ENCODE results near the gene MS4A12. TPM values are rescaled to one million over a fixed set of nuclear protein-coding genes. Genes with fewer than 3 reads are reported as not detected.
"Not testable (repeated sequence)": the region's sequence is repeated elsewhere in the genome, so short reads cannot be mapped to it uniquely, and the experiment has no call there.

MS4A12 gene
- polyA plus RNA-seq, 6 donors from 2014 or later = not detected

- ATAC-seq (ENCODE audit: low read depth in 2 of 2) = no peak
- no peak for DNase-seq
- H3K27me3 Mint-ChIP-seq = no peaks in the 10 kb centered on the region
These were observed 876 bp downstream of the MS4A12 start for GRCh38 chr11:60493454-60493853.

DNA sequence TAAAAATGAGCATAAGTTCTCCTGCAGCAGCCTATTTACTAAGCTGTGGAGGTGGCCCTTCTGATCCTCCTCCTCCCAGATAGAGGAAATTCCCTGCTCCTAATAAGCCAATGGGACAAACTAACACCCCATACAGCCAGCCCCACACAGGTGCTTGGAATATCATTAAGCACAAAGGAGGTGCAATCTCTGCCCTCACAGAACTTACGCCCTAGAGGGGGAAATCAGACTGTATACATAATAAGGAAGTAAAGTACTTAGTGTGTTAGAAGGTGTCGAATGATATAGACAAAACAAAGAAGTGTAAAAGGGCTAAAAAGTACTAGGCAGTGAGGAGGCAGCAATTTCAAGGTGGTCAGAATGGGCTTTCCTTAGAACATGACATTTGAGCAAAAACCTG lies 5.8 kb downstream of the MS4A12 start:
- Mint-ChIP-seq H3K36me3 (no peaks in the 10 kb centered on the region), H3K27ac (peak overlapping the region; percentile 74 to 98 (median 92)), H3K9me3 (peaks cover 0 to 3% (median 0%) of the 10 kb centered on the region in 7 donors), H3K4me3 (peak overlapping the region in 6 of 8 donors; percentile 16 to 79 (median 62)), H3K4me1 (peaks cover 20 to 50% (median 41%) of the 10 kb centered on the region in 3 donors), H3K27me3 (no peaks in the 10 kb centered on the region)
- ATAC-seq (ENCODE audit: low read depth in 2 of 2) (peak; percentile 63 to 69), DNase-seq (peak; percentile 50)

More at GRCh38 chr11:60493454-60493853, 876 bp downstream of the MS4A12 start:
- no peak overlapping the region for H3K4me3 Mint-ChIP-seq
- no peaks in the 10 kb centered on the region for H3K36me3 Mint-ChIP-seq
- peaks cover 0 to 3% (median 0%) of the 10 kb centered on the region in 7 donors for H3K9me3 Mint-ChIP-seq
- H3K27ac Mint-ChIP-seq = no peak overlapping the region
- peaks cover 7 to 26% (median 22%) of the 10 kb centered on the region in 3 donors for H3K4me1 Mint-ChIP-seq

DNA sequence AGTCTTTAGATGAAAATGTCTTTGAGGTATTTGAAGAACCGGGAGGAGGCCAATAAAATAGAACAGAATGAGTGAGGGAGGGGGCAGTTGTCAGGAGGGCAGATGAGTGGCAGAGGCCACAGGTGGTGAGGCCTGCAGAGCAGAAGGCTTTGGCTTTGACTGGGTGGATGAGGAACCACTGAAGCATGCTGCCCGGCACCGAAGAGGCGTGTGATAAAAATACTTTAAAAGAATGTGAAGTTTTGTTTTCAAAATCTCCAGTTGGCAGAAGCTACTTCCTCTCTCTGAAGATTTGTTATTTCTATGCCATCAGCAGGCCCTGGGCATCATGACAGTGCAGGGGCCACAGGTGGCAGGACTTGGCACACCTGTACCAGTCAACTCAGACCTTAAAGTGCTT lies 6.3 kb downstream of the MS4A12 start:
- Mint-ChIP-seq H3K27me3 (no peaks in the 10 kb centered on the region), H3K9me3 (peaks cover 0 to 3% (median 0%) of the 10 kb centered on the region in 7 donors), H3K4me1 (peaks cover 20 to 53% (median 41%) of the 10 kb centered on the region in 3 donors), H3K36me3 (no peaks in the 10 kb centered on the region), H3K27ac (peak overlapping the region; percentile 74 to 98 (median 92)), H3K4me3 (peak overlapping the region in 6 of 8 donors; percentile 16 to 79 (median 62))
- DNase-seq = peak; percentile 73
- ATAC-seq (ENCODE audit: low read depth in 2 of 2) = peak; percentile 92 to 95

DNA sequence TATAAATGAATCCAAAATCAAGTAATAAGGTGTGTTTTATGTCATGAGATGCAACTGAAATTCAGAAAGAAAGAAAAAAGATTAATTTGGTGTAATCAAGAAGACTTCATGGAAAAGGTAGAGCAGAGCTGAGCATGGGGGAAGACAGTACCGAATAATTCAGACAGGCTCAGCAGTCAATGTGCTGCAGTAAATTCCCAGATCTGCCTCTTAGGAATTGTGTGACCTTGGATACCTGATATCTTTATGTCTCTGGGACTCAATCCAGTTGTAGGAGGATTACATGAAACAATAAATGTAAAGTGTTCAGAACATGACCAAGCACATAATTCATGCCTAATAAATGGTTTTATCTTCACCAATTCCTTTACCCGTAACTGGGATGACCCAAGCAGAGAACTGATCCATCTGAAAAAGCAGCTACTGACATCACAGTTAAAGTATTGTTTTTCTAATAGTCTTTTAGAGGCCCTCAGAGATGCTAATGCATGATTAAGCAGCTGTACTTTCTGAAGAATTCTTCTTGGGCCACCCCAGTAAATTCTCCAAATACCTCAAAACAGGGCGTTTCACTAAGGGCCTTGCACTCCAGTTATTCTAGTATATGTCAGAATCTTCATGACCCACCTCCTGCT lies 7.8 kb downstream of the MS4A12 start:
- Mint-ChIP-seq H3K36me3 (no peaks in the 10 kb centered on the region), H3K4me1 (peaks cover 20 to 64% (median 48%) of the 10 kb centered on the region in 3 donors), H3K9me3 (peaks cover 0 to 3% (median 0%) of the 10 kb centered on the region in 7 donors), H3K4me3 (no peak overlapping the region), H3K27me3 (no peaks in the 10 kb centered on the region), H3K27ac (peak overlapping the region in 2 of 6 donors; percentile 47 to 90)
- DNase-seq (no peak), ATAC-seq (ENCODE audit: low read depth in 2 of 2) (no peak)

DNA sequence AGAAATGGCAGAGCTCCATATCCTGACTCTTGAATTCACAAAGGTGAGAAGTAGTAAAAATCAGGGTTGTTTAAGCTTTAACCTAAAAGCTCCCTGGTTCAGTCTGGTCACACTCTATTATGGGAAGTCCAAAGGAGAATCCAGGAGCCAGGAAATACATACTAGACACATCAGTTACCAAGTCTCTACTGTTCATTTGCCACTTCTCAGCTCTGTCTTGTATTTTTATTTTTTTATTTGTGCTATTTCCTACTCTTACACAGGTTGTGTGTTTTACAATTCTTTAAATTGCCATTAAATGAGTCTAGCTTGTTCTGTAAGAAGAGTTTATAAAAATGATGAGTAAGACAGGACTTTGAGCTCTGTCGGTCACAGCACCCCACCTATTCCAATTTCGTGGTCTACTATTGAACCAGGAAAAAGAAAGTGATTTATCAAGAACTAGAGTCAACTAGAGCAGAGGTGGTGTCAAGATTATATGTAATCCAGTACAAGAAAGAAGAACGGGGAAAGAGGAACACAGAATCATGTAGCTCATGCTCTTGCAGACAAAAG lies 9.7 kb downstream of the MS4A12 start:
- Mint-ChIP-seq H3K4me1 (peaks cover 20 to 54% (median 41%) of the 10 kb centered on the region in 3 donors), H3K27me3 (no peaks in the 10 kb centered on the region), H3K9me3 (peaks cover 0 to 3% (median 0%) of the 10 kb centered on the region in 7 donors)

DNA sequence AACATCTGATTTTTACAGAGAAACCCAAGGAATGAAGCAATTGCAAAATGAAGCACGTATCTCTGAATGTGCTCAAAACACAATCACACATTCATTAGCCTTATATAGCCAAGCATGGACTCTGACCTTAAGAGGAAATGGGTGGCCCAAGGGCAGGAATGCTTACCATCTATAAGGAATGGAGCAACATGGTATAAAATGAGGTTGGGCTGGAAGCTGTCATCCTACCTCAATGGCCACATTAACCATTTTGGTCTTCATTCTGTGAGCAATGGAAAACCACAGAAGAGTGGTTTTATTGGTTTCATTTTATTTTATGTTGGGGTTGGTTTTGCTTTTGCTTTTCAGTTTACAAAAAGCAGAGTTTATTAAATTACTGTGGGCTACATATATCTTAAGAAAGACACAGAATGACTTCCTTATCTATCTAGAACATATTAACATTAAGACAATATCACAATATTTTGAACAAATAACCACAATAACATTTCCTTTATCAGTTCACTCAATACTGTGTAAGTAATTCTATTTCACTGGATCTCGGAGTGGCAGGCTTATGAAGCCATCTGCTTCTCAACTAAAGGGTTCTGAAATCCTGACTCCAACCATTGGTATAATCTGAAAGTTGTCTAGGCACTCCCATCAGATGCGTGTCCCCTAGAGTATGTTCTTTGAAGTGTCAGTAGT lies 11.8 kb downstream of the MS4A12 start:
- DNase-seq (no peak), ATAC-seq (ENCODE audit: low read depth in 2 of 2) (no peak)
- Mint-ChIP-seq H3K4me1 (peaks cover 4 to 33% (median 23%) of the 10 kb centered on the region in 3 donors), H3K4me3 (no peak overlapping the region), H3K27ac (peak overlapping the region in 1 of 6 donors; percentile 20), H3K9me3 (no peaks in the 10 kb centered on the region), H3K27me3 (peaks cover 0 to 5% (median 3%) of the 10 kb centered on the region in 3 donors), H3K36me3 (no peaks in the 10 kb centered on the region)

More for the DNA sequence above, 9.7 kb downstream of the MS4A12 start:
- no peak for DNase-seq
- ATAC-seq (ENCODE audit: low read depth in 2 of 2) = no peak
- H3K36me3 Mint-ChIP-seq = no peaks in the 10 kb centered on the region
- no peak overlapping the region for H3K4me3 Mint-ChIP-seq
- H3K27ac Mint-ChIP-seq = peak overlapping the region in 1 of 6 donors; percentile 39

GRCh38 chr11:60509609-60510008 lies 17.0 kb downstream of the MS4A12 start:
- not testable (repeated sequence) for ATAC-seq (ENCODE audit: low read depth in 2 of 2); H3K9me3 Mint-ChIP-seq; H3K36me3 Mint-ChIP-seq; H3K4me3 Mint-ChIP-seq; H3K27me3 Mint-ChIP-seq; DNase-seq; H3K27ac Mint-ChIP-seq
- H3K4me1 Mint-ChIP-seq = peaks cover 7 to 28% (median 22%) of the 10 kb centered on the region in 3 donors

DNA sequence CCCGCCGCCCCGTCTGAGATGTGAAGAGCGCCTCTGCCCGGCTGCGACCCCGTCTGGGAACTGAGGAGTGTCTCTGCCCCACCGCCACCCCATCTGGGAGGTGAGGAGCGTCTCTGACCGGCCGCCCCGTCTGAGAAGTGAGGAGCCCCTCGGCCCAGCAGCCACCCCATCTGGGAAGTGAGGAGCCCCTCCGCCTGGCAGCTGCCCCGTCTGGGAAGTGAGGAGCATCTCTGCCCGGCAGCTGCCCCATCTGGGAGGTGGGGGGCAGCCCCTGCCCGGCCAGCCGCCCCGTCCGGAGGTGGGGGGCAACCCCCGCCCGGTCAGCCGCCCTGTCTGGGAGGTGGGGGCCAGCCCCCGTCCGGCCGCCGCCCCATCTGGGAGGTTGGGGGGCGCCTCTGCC lies 17.6 kb downstream of the MS4A12 start:
- peaks cover 7 to 23% (median 16%) of the 10 kb centered on the region in 3 donors for H3K4me1 Mint-ChIP-seq
- not testable (repeated sequence) for H3K27me3 Mint-ChIP-seq; H3K27ac Mint-ChIP-seq; ATAC-seq (ENCODE audit: low read depth in 2 of 2); H3K4me3 Mint-ChIP-seq; DNase-seq; H3K36me3 Mint-ChIP-seq; H3K9me3 Mint-ChIP-seq

DNA sequence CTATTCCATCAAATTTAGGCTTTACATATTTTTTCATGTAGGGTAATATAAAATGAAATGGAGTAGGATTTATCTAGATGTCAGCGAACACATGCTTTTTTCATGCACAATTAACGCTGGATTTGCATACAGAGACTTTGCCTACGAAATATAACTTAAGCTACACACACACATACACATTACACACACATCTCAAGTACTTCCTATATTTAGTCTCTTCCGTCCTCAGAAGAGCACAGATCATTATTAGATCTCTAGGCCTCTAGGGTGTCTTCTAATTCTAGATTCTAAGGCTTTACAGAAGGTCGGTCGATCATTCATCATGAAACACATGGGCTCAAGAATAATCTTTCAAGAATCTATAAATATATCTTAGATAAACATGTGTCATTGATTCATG lies 18.8 kb downstream of the MS4A12 start:
- H3K4me3 Mint-ChIP-seq = peak overlapping the region in 2 of 8 donors; percentile 10 to 54
- peaks cover 0 to 2% (median 0%) of the 10 kb centered on the region in 7 donors for H3K9me3 Mint-ChIP-seq
- H3K4me1 Mint-ChIP-seq = peaks cover 7 to 22% (median 16%) of the 10 kb centered on the region in 3 donors
- ATAC-seq (ENCODE audit: low read depth in 2 of 2) = peak; percentile 63 to 84
- peaks cover 0 to 5% (median 3%) of the 10 kb centered on the region in 3 donors for H3K27me3 Mint-ChIP-seq
- H3K27ac Mint-ChIP-seq = peak overlapping the region in 1 of 6 donors; percentile 68
- DNase-seq = no peak
- no peaks in the 10 kb centered on the region for H3K36me3 Mint-ChIP-seq

DNA sequence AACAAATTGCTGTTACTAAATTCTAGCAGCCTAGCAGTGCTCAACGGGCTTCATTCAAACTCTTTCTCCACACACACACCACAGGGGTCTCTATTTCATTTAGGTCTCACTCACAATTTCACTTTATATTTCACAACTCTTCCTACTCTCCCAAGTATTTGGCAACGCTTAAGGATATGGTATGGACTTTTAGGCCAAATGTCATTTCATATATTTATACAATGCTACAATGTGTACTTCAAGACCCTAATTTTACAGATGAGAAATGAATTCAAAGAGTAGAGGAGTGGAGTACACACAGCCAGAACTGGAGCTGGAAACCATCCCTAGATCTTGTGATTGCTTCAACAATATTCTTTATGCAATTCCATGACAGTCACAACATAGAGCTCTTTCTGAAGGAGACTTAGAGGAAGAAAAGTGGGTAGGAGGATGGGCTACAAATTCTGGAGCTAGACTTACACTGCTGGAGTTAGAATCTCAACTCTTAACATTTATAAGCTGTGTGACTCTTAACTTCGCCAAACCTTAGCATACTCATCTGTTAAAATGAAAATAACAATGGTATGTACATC lies 20.2 kb downstream of the MS4A12 start:
- ATAC-seq (ENCODE audit: low read depth in 2 of 2) = no peak

GRCh38 chr11:60513496-60514460 lies 21.2 kb downstream of the MS4A12 start:
- ATAC-seq (ENCODE audit: low read depth in 2 of 2) (peak; percentile 61 to 65), DNase-seq (peak; percentile 7)
- Mint-ChIP-seq H3K27me3 (peaks cover 2 to 7% (median 3%) of the 10 kb centered on the region in 3 donors), H3K9me3 (peaks cover 0 to 2% (median 0%) of the 10 kb centered on the region in 7 donors), H3K4me1 (peaks cover 7 to 22% (median 16%) of the 10 kb centered on the region in 3 donors), H3K36me3 (no peaks in the 10 kb centered on the region), H3K27ac (peak overlapping the region in 1 of 6 donors; percentile 7), H3K4me3 (no peak overlapping the region)

More for the DNA sequence above, 20.2 kb downstream of the MS4A12 start:
- Mint-ChIP-seq H3K27me3 (peaks cover 0 to 3% (median 3%) of the 10 kb centered on the region in 3 donors), H3K9me3 (peaks cover 0 to 2% (median 0%) of the 10 kb centered on the region in 7 donors), H3K27ac (peak overlapping the region in 1 of 6 donors; percentile 1), H3K4me1 (peaks cover 7 to 22% (median 16%) of the 10 kb centered on the region in 3 donors), H3K36me3 (no peaks in the 10 kb centered on the region), H3K4me3 (no peak overlapping the region)
- DNase-seq = no peak

DNA sequence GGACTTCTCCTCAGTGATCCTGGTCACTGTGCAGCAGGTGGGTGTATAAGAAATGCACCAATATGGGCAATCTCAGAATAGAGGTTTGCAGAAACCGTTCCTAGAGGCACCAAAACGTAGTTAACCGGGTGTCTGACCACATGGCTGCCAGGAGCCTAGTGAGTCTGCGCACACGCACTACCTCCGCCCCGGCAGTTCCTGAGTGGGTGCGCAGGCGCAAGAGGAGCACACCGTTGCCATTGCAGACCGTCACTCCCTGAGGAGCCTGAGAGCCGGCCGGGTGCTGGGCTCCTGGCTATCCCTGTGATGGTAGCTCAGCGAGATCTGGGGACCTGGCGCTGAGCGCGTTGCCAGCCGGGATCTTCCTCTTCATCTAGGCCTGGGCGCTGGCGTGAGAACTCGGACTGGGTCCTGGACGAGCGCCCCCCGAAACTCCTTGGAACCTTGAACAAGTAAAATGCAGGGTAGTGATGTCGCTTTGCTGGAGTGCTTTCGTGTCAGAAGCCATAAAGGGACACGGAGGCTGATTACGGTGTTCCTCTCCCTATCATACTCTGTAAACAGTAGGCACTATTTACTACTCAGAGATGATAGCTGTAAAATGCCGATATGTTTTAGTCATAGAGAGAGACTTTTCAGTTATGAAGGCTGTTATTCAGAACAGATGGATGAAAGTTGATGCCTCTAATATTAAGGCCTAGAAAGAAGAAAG lies 22.7 kb downstream of the MS4A12 start, which contains the start of gene MS4A13:
Gene MS4A13, plus strand, starts transcription at position 249 of the 712 bp plus-strand sequence. CDS start 2,692 bp downstream, outside the sequence.
- peaks cover 7 to 23% (median 22%) of the 10 kb centered on the region in 3 donors for H3K4me1 Mint-ChIP-seq
- H3K27ac Mint-ChIP-seq = peak within 1 kb of the TSS in 2 of 6 donors; percentile 6 to 16
- H3K4me3 Mint-ChIP-seq = no peak within 1 kb of the TSS
- no peak for ATAC-seq (ENCODE audit: low read depth in 2 of 2)
- peaks cover 0 to 8% of the 10 kb centered on the region in 2 donors for H3K36me3 Mint-ChIP-seq
- H3K9me3 Mint-ChIP-seq = peaks cover 0 to 14% (median 3%) of the 10 kb centered on the region in 7 donors
- DNase-seq = no peak
- H3K27me3 Mint-ChIP-seq = peaks cover 8 to 19% (median 16%) of the 10 kb centered on the region in 3 donors
